Neural progenitor cell (in vitro differentiated cells): ENCODE data around the gene SDK2. TPM values are rescaled to one million over a fixed set of nuclear protein-coding genes. Genes with fewer than 3 reads are reported as not detected.

Experiments
- DNase-seq: peaks from one replicate; pipeline ENCODE4 v3.0.0-alpha.2; 2016; ENCODE audit warnings: low spot score
- H2AFZ ChIP-seq: fragments of 200-600 bp; sonication (generic); replicated peaks from 2 replicates; pipeline ENCODE4 v1.6.1; 2016; ENCODE audit warnings: antibody characterized with exemption
- H3F3A ChIP-seq: fragments of 200-600 bp; sonication (generic); 2 replicates; pipeline ENCODE4 v1.6.1; 2016; ENCODE audit warnings: antibody characterized with exemption, low read depth
- H3K27ac ChIP-seq: fragments of 200-600 bp; sonication (generic); 2 replicates; pipeline ENCODE4 v1.5.1; 2016; ENCODE audit warnings: mild to moderate bottlenecking
- H3K27me3 ChIP-seq: fragments of 200-600 bp; sonication (generic); 2 replicates; pipeline ENCODE4 v1.6.1; 2016; ENCODE audit warnings: mild to moderate bottlenecking, moderate library complexity
- H3K36me3 ChIP-seq: fragments of 200-600 bp; sonication (generic); 2 replicates; pipeline ENCODE4 v1.5.1; 2016
- H3K4me1 ChIP-seq: fragments of 200-600 bp; sonication (generic); 2 replicates; pipeline ENCODE4 v1.6.1; 2016; ENCODE audit warnings: mixed run types
- H3K4me2 ChIP-seq: fragments of 200-600 bp; sonication (generic); 2 replicates; pipeline ENCODE4 v1.6.1; 2016
- H3K4me3 ChIP-seq: fragments of 200-600 bp; sonication (generic); 2 replicates; pipeline ENCODE4 v1.5.1; 2016
- H3K79me2 ChIP-seq: fragments of 200-600 bp; sonication (generic); 2 replicates; pipeline ENCODE4 v1.6.1; 2016; ENCODE audit warnings: low read depth
- H3K9ac ChIP-seq: fragments of 200-600 bp; sonication (generic); 2 replicates; pipeline ENCODE4 v1.6.1; 2016
- H3K9me3 ChIP-seq: fragments of 200-600 bp; sonication (generic); 2 replicates; pipeline ENCODE4 v1.5.1; 2016; ENCODE audit warnings: low read depth
- H4K20me1 ChIP-seq: fragments of 200-600 bp; sonication (generic); 2 replicates; pipeline ENCODE4 v1.6.1; 2016; ENCODE audit warnings: low read depth
- H3K27ac Mint-ChIP-seq: 3 replicates; pipeline ENCODE4 v1.8.0; 2021; ENCODE audit warnings: mixed read lengths
- H3K27me3 Mint-ChIP-seq: 2 replicates; pipeline ENCODE4 v1.8.0; 2022; ENCODE audit warnings: low read depth, mild to moderate bottlenecking, inconsistent platforms, moderate library complexity, mixed read lengths; ENCODE audit not compliant: insufficient read depth
- H3K36me3 Mint-ChIP-seq: 3 replicates; pipeline ENCODE4 v1.8.0; 2021; ENCODE audit warnings: mixed read lengths
- H3K4me1 Mint-ChIP-seq: 3 replicates; pipeline ENCODE4 v1.8.0; 2021; ENCODE audit warnings: mixed read lengths
- H3K4me3 Mint-ChIP-seq: 3 replicates; pipeline ENCODE4 v1.8.0; 2021; ENCODE audit warnings: mild to moderate bottlenecking, moderate library complexity, mixed read lengths
- H3K9me3 Mint-ChIP-seq: 3 replicates; pipeline ENCODE4 v1.8.0; 2020; ENCODE audit warnings: mixed read lengths
- CTCF ChIP-seq: fragments of 200-600 bp; sonication (generic); IDR thresholded peaks from 2 replicates; pipeline ENCODE4 v1.5.1; 2017; ENCODE audit warnings: antibody characterized with exemption, mild to moderate bottlenecking
- EZH2 ChIP-seq: fragments of 200-600 bp; sonication (generic); IDR thresholded peaks from 2 replicates; pipeline ENCODE4 v1.6.1; 2017; ENCODE audit warnings: antibody characterized with exemption, mild to moderate bottlenecking, moderate library complexity
- EZH2phosphoT487 ChIP-seq: fragments of 200-600 bp; sonication (generic); IDR thresholded peaks from 2 replicates; pipeline ENCODE4 v1.6.1; 2017; ENCODE audit warnings: antibody characterized with exemption
- total RNA-seq: library from RNA; depleted of rRNA; stranded (reverse); fragments of >200 nt; gene quantifications from 2 replicates; pipeline ENCODE4 v1.2.3, GENCODE V29; 2015; ENCODE audit warnings: low replicate concordance

SDK2 gene
- total RNA-seq, 1 donor from 2014 or later, result 15.3 TPM

GRCh38 chr17:73555199-73555960 is 88.9 kb downstream of the SDK2 start:
- no peak for DNase-seq
- Histone ChIP-seq H3K27ac (no peak overlapping the region), H2AFZ (no peak overlapping the region), H4K20me1 (peaks cover 96% of the 10 kb centered on the region), H3K9me3 (no peaks in the 10 kb centered on the region), H3K36me3 (no peaks in the 10 kb centered on the region), H3F3A (peaks cover 9% of the 10 kb centered on the region), H3K79me2 (peaks cover 14% of the 10 kb centered on the region), H3K9ac (no peak overlapping the region), H3K4me2 (no peak overlapping the region), H3K4me3 (no peak overlapping the region), H3K27me3 (no peaks in the 10 kb centered on the region), H3K4me1 (peaks cover 30% of the 10 kb centered on the region)
- Mint-ChIP-seq H3K36me3 (peaks cover 10% of the 10 kb centered on the region), H3K4me3 (no peak overlapping the region), H3K27me3 (peaks cover 9% of the 10 kb centered on the region), H3K4me1 (peaks cover 53% of the 10 kb centered on the region), H3K27ac (peak overlapping the region; percentile 67), H3K9me3 (no peaks in the 10 kb centered on the region)
- TF ChIP-seq EZH2phosphoT487 (no peak), CTCF (no peak), EZH2 (no peak)

GRCh38 chr17:73554498-73554897 is 89.7 kb downstream of the SDK2 start:
- DNase-seq, result no peak
- H2AFZ ChIP-seq, result no peak overlapping the region
- H3K4me1 Mint-ChIP-seq, result peaks cover 55% of the 10 kb centered on the region
- peaks cover 5% of the 10 kb centered on the region for H3F3A ChIP-seq
- no peak overlapping the region for H3K4me2 ChIP-seq
- TF ChIP-seq CTCF (no peak), EZH2 (no peak), EZH2phosphoT487 (no peak)
- no peaks in the 10 kb centered on the region for H3K36me3 ChIP-seq
- H3K79me2 ChIP-seq, result peaks cover 10% of the 10 kb centered on the region
- peaks cover 29% of the 10 kb centered on the region for H3K4me1 ChIP-seq
- no peak overlapping the region for H3K27ac Mint-ChIP-seq
- H3K9me3 Mint-ChIP-seq, result no peaks in the 10 kb centered on the region
- peaks cover 96% of the 10 kb centered on the region for H4K20me1 ChIP-seq
- H3K9ac ChIP-seq, result no peak overlapping the region
- no peak overlapping the region for H3K4me3 ChIP-seq
- H3K27me3 ChIP-seq, result no peaks in the 10 kb centered on the region
- no peaks in the 10 kb centered on the region for H3K9me3 ChIP-seq
- H3K4me3 Mint-ChIP-seq, result no peak overlapping the region
- H3K27ac ChIP-seq, result no peak overlapping the region
- peaks cover 5% of the 10 kb centered on the region for H3K27me3 Mint-ChIP-seq
- peaks cover 10% of the 10 kb centered on the region for H3K36me3 Mint-ChIP-seq

DNA sequence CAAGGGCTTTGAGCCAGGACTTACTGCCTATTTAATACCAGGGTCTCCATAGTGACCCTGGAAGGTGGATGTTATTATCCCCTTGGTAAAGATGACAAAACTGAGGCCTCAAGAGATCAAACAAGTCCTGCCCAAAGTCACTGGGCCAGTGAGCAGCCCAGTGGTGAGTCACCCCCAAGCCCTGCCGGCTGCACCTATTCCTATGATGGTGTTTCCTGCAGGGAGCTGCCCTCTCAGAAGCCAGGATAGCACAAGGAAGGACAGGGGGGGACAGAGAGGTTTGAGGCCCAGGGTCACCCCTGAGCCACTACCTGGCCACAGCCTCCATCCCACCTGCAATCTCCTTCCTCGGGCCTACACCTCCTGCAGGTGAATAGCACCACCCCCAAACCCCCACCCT is 90.9 kb downstream of the SDK2 start:
- peaks cover 14% of the 10 kb centered on the region for H3K79me2 ChIP-seq
- H2AFZ ChIP-seq, result no peak overlapping the region
- H3K27me3 ChIP-seq, result no peaks in the 10 kb centered on the region
- H3K4me2 ChIP-seq, result no peak overlapping the region
- no peaks in the 10 kb centered on the region for H3K36me3 ChIP-seq
- H3K9me3 Mint-ChIP-seq, result no peaks in the 10 kb centered on the region
- H3F3A ChIP-seq, result no peaks in the 10 kb centered on the region
- H4K20me1 ChIP-seq, result peaks cover 96% of the 10 kb centered on the region
- H3K9ac ChIP-seq, result no peak overlapping the region
- no peak overlapping the region for H3K27ac Mint-ChIP-seq
- H3K36me3 Mint-ChIP-seq, result peaks cover 10% of the 10 kb centered on the region
- peaks cover 9% of the 10 kb centered on the region for H3K27me3 Mint-ChIP-seq
- no peak overlapping the region for H3K27ac ChIP-seq
- no peak for TF ChIP-seq CTCF
- H3K9me3 ChIP-seq, result no peaks in the 10 kb centered on the region
- peaks cover 57% of the 10 kb centered on the region for H3K4me1 Mint-ChIP-seq
- no peak overlapping the region for H3K4me3 ChIP-seq
- no peak for DNase-seq
- no peak overlapping the region for H3K4me3 Mint-ChIP-seq
- H3K4me1 ChIP-seq, result peaks cover 22% of the 10 kb centered on the region
